HepG2 (cell line): ENCODE data around the gene XPC. TPM values are rescaled to one million over a fixed set of nuclear protein-coding genes. Genes with fewer than 3 reads are reported as not detected.

Experiments used
- ARID2 ChIP-seq: sonication (generic); formaldehyde crosslinking; IDR thresholded peaks from 2 replicates; pipeline ENCODE4 v1.8.1; 2022; ENCODE audit warnings: mild to moderate bottlenecking, missing genetic modification reagents, borderline replicate concordance
- ATRX ChIP-seq: sonication (generic); formaldehyde crosslinking; IDR thresholded peaks from 2 replicates; pipeline ENCODE4 v1.4.0; 2020; ENCODE audit warnings: missing genetic modification reagents, borderline replicate concordance
- CENPT ChIP-seq: sonication (generic); formaldehyde crosslinking; IDR thresholded peaks from 2 replicates; pipeline ENCODE4 v1.8.0; 2022; ENCODE audit warnings: low read depth, mild to moderate bottlenecking, moderate library complexity, missing genetic modification reagents
- CREB3 ChIP-seq: sonication (generic); formaldehyde crosslinking; IDR thresholded peaks from 2 replicates; pipeline ENCODE4 v1.5.0; 2020; ENCODE audit warnings: missing genetic modification reagents
- EZH2 ChIP-seq: conservative IDR thresholded peaks from 2 replicates; pipeline ENCODE4 v1.6.1; 2012; ENCODE audit warnings: mild to moderate bottlenecking, low read depth, low read length, moderate library complexity
- FOXK1 ChIP-seq: sonication (generic); formaldehyde crosslinking; IDR thresholded peaks from 2 replicates; pipeline ENCODE4 v1.4.0; 2020; ENCODE audit warnings: low read depth, missing genetic modification reagents, borderline replicate concordance
- JDP2 ChIP-seq: sonication (generic); formaldehyde crosslinking; IDR thresholded peaks from 2 replicates; pipeline ENCODE4 v1.8.1; 2022; ENCODE audit warnings: missing genetic modification reagents, borderline replicate concordance
- MAFF ChIP-seq: IDR thresholded peaks from 2 replicates; pipeline ENCODE4 v1.6.1; 2011; ENCODE audit warnings: low read depth, low read length, improper control_type of control experiment
- MED1 ChIP-seq: sonication (generic); formaldehyde crosslinking; IDR thresholded peaks from 2 replicates; pipeline ENCODE4 v1.4.0; 2020; ENCODE audit warnings: missing genetic modification reagents
- PATZ1 ChIP-seq: sonication (generic); formaldehyde crosslinking; IDR thresholded peaks from 2 replicates; pipeline ENCODE4 v1.4.0; 2020; ENCODE audit warnings: missing genetic modification reagents
- PAWR ChIP-seq: sonication (generic); formaldehyde crosslinking; IDR thresholded peaks from 2 replicates; pipeline ENCODE4 v1.4.0; 2020; ENCODE audit warnings: missing genetic modification reagents, mild to moderate bottlenecking, borderline replicate concordance
- PRDM4 ChIP-seq: sonication (generic); formaldehyde crosslinking; IDR thresholded peaks from 2 replicates; pipeline ENCODE4 v1.9.0; 2021; ENCODE audit warnings: missing genetic modification reagents, borderline replicate concordance
- SMYD3 ChIP-seq: sonication (generic); formaldehyde crosslinking; IDR thresholded peaks from 2 replicates; pipeline ENCODE4 v1.8.1; 2023; ENCODE audit warnings: mild to moderate bottlenecking, missing genetic modification reagents
- TAF15 ChIP-seq: fragments of 200-400 bp; formaldehyde crosslinking; IDR thresholded peaks from one replicate; pipeline ENCODE4 v1.6.1; 2018; ENCODE audit warnings: mild to moderate bottlenecking, low read depth, low read length; ENCODE audit not compliant: poor library complexity, severe bottlenecking
- ZNF225 ChIP-seq: sonication (generic); formaldehyde crosslinking; IDR thresholded peaks from 2 replicates; pipeline ENCODE4 v1.4.0; 2020; ENCODE audit warnings: mild to moderate bottlenecking, missing genetic modification reagents
- ZNF234 ChIP-seq: sonication (generic); formaldehyde crosslinking; conservative IDR thresholded peaks from 2 replicates; pipeline ENCODE4 v1.5.1; 2020; ENCODE audit warnings: mild to moderate bottlenecking, missing genetic modification reagents
- ZNF496 ChIP-seq: sonication (generic); formaldehyde crosslinking; IDR thresholded peaks from 2 replicates; pipeline ENCODE4 v1.8.1; 2023; ENCODE audit warnings: mild to moderate bottlenecking, moderate library complexity, missing genetic modification reagents; ENCODE audit not compliant: insufficient replicate concordance
- ZNF543 ChIP-seq: sonication (generic); formaldehyde crosslinking; IDR thresholded peaks from 2 replicates; pipeline ENCODE4 v1.4.0; 2020; ENCODE audit warnings: mild to moderate bottlenecking, missing genetic modification reagents
- ZNF598 ChIP-seq: sonication (generic); formaldehyde crosslinking; IDR thresholded peaks from 2 replicates; pipeline ENCODE4 v1.5.1; 2020; ENCODE audit warnings: mild to moderate bottlenecking, missing genetic modification reagents, borderline replicate concordance
- ZNF629 ChIP-seq: sonication (generic); formaldehyde crosslinking; conservative IDR thresholded peaks from 2 replicates; pipeline ENCODE4 v1.5.0; 2020; ENCODE audit warnings: missing genetic modification reagents
- ZNF761 ChIP-seq: sonication (generic); formaldehyde crosslinking; conservative IDR thresholded peaks from 2 replicates; pipeline ENCODE4 v1.4.0; 2020; ENCODE audit warnings: mild to moderate bottlenecking, missing genetic modification reagents
- ZNF816 ChIP-seq: sonication (generic); formaldehyde crosslinking; IDR thresholded peaks from 2 replicates; pipeline ENCODE4 v1.8.0; 2022; ENCODE audit warnings: missing genetic modification reagents, mild to moderate bottlenecking, borderline replicate concordance
- ZNF839 ChIP-seq: sonication (generic); formaldehyde crosslinking; IDR thresholded peaks from 2 replicates; pipeline ENCODE4 v1.4.0; 2020; ENCODE audit warnings: missing genetic modification reagents, mild to moderate bottlenecking, borderline replicate concordance
- polyA plus RNA-seq, 8 experiments: library from polyadenylated mRNA; depleted of rRNA in 3 of 8; stranded (reverse) in 7 of 8; unstranded in 1 of 8; fragments of >200 nt; fragmentation: Illumina TruSeq in 4 of 8; extraction: Trizol in 4 of 8; gene quantifications; 2 replicates each; pipeline versions ENCODE4 v1.2.1 to v1.2.3, GENCODE V29; 2011 to 2016; ENCODE audit warnings: low read depth in 4 of 8, missing spikeins in 1 of 8, mixed read lengths in 1 of 8; ENCODE audit not compliant: insufficient read depth in 1 of 8
- total RNA-seq, 5 experiments: library from RNA; depleted of rRNA; stranded (reverse); fragments of >200 nt; fragmentation: Illumina TruSeq; extraction: Trizol; gene quantifications; 2 replicates each; pipeline ENCODE4 v1.2.3, GENCODE V29; 2016; ENCODE audit warnings: low read depth in 1 of 5

Gene XPC
- total and polyA plus RNA-seq, 2 of the 13 experiments (the other 11 are each of a cell fraction or from before 2014, with no cell fraction given), result 9.4 to 24.1 TPM

- TF ChIP-seq ARID2 (CRISPR knock-in tag), result no peak; the same call in 1 of the 2 replicates
- no peak; the same call in 1 of the 2 replicates for TF ChIP-seq PATZ1
- TF ChIP-seq ZNF598, result peak; percentile 43; the same call in 1 of the 2 replicates
- 0 out of 2 replicates have a peak, but pooled peaks have one; percentile 39 for TF ChIP-seq PAWR (CRISPR knock-in tag)
- TF ChIP-seq ZNF761 (CRISPR knock-in tag), result peak; percentile 20; the same call in 1 of the 2 replicates
- no peak for TF ChIP-seq ZNF496
- no peak; the same call in 1 of the 2 replicates for TF ChIP-seq ZNF234 (CRISPR knock-in tag)
- TF ChIP-seq TAF15, result no peak
- TF ChIP-seq ATRX (CRISPR knock-in tag), result no peak
- TF ChIP-seq CREB3 (CRISPR knock-in tag), result no peak
- TF ChIP-seq SMYD3 (CRISPR knock-in tag), result no peak
- TF ChIP-seq JDP2 (CRISPR knock-in tag), result no peak
- no peak for TF ChIP-seq ZNF225 (CRISPR knock-in tag)
- no peak for TF ChIP-seq CENPT (CRISPR knock-in tag)
- no peak for TF ChIP-seq MED1 (CRISPR knock-in tag)
- no peak for TF ChIP-seq ZNF816 (CRISPR knock-in tag)
- TF ChIP-seq ZNF543 (CRISPR knock-in tag), result peak; percentile 49; the same call in 1 of the 2 replicates
- no peak for TF ChIP-seq MAFF
- TF ChIP-seq ZNF839 (CRISPR knock-in tag), result 0 out of 2 replicates have a peak, but pooled peaks have one; percentile 64
- no peak for TF ChIP-seq EZH2
- TF ChIP-seq FOXK1 (CRISPR knock-in tag), result no peak
- TF ChIP-seq PRDM4 (CRISPR knock-in tag), result no peak
- no peak; the same call in 1 of the 2 replicates for TF ChIP-seq ZNF629
These were observed 53.0 kb downstream of the XPC start (continued) for GRCh38 chr3:14125193-14126016.
